C4-2B (cell line): ENCODE data around the gene MLLT3.

ENCODE experiments used
- ZFX ChIP-seq: fragments of 450-650 bp; IDR thresholded peaks from 2 replicates; pipeline ENCODE4 v1.6.1; 2017
- TF ChIP-seq, protein P1 (sequence below): fragments of 450-650 bp; conservative IDR thresholded peaks from 2 replicates; pipeline ENCODE4 v1.5.1; 2017; ENCODE audit warnings: mild to moderate bottlenecking

DNA sequence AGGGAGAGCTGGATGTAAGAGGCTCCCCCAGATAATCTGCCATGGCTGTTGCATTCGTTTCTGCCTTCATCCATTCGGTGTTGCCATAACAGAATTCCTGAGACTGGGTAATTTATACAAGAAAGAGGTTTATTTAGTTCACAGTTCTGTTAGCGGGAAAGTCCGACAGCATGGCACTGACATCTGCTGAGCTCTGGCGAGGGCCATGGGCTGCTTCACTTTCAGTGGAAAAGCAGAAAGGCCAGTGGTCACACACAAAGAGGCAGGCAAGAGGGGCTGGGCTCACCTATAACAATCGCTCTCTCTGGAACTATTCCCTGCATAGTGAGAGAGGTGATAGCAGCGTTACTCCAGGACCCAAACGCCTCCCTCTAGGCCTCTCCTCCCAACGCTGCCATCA is 305.9 kb downstream of the MLLT3 start:
- TF ChIP-seq, protein P1, sequence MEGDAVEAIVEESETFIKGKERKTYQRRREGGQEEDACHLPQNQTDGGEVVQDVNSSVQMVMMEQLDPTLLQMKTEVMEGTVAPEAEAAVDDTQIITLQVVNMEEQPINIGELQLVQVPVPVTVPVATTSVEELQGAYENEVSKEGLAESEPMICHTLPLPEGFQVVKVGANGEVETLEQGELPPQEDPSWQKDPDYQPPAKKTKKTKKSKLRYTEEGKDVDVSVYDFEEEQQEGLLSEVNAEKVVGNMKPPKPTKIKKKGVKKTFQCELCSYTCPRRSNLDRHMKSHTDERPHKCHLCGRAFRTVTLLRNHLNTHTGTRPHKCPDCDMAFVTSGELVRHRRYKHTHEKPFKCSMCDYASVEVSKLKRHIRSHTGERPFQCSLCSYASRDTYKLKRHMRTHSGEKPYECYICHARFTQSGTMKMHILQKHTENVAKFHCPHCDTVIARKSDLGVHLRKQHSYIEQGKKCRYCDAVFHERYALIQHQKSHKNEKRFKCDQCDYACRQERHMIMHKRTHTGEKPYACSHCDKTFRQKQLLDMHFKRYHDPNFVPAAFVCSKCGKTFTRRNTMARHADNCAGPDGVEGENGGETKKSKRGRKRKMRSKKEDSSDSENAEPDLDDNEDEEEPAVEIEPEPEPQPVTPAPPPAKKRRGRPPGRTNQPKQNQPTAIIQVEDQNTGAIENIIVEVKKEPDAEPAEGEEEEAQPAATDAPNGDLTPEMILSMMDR, result no peak
- no peak for TF ChIP-seq ZFX
